H1 (cell line): ENCODE measurements around the gene C3orf20.

Source experiments
- ATF3 ChIP-seq: IDR thresholded peaks from 2 replicates; pipeline ENCODE4 v1.6.1; 2011; ENCODE audit warnings: low read depth, mild to moderate bottlenecking, low read length; ENCODE audit not compliant: insufficient read depth
- CTCF ChIP-seq, 3 experiments: IDR thresholded peaks; 1 replicate in 2 of 3; 2 replicates in 1 of 3; pipeline versions ENCODE4 v1.5.1 to v1.6.1; 2011; ENCODE audit warnings: low read length in 3 of 3, mild to moderate bottlenecking in 3 of 3, inconsistent platforms in 2 of 3, low read depth in 1 of 3, moderate library complexity in 1 of 3; ENCODE audit not compliant: insufficient read depth in 1 of 3; ENCODE audit errors: control extremely low read depth in 1 of 3
- EP300 ChIP-seq, 2 experiments: IDR thresholded peaks; 1 replicate in 1 of 2; 2 replicates in 1 of 2; pipeline ENCODE4 v1.6.1; 2011 to 2012; ENCODE audit warnings: low read depth in 2 of 2, low read length in 2 of 2, mild to moderate bottlenecking in 2 of 2, borderline replicate concordance in 1 of 2, inconsistent platforms in 1 of 2, moderate library complexity in 1 of 2
- EZH2 ChIP-seq: fragments of 200-600 bp; sonication (generic); IDR thresholded peaks from 2 replicates; pipeline ENCODE4 v1.7.1; 2012; ENCODE audit warnings: low read depth, mild to moderate bottlenecking, moderate library complexity, low read length, inconsistent platforms; ENCODE audit not compliant: severe bottlenecking
- HDAC6 ChIP-seq: IDR thresholded peaks from one replicate; pipeline ENCODE4 v1.7.1; 2012; ENCODE audit warnings: low read depth, mild to moderate bottlenecking, inconsistent platforms, low read length, moderate library complexity
- JUN ChIP-seq: IDR thresholded peaks from 2 replicates; pipeline ENCODE4 v1.6.1; 2011; ENCODE audit warnings: low read depth, mild to moderate bottlenecking, improper control_type of control experiment, low read length
- MAFK ChIP-seq: IDR thresholded peaks from 2 replicates; pipeline ENCODE4 v1.6.1; 2012; ENCODE audit warnings: low read depth, mild to moderate bottlenecking, improper control_type of control experiment, low read length
- POLR2A ChIP-seq, 2 experiments: IDR thresholded peaks; 1 replicate in 1 of 2; 2 replicates in 1 of 2; pipeline ENCODE4 v1.6.1; 2011; ENCODE audit warnings: low read depth in 2 of 2, low read length in 2 of 2, mild to moderate bottlenecking in 2 of 2; ENCODE audit errors: control extremely low read depth in 1 of 2
- RFX5 ChIP-seq: IDR thresholded peaks from 2 replicates; pipeline ENCODE4 v1.6.1; 2011; ENCODE audit warnings: low read depth, low read length, improper control_type of control experiment, borderline replicate concordance
- RXRA ChIP-seq: IDR thresholded peaks from 2 replicates; pipeline ENCODE4 v1.6.1; 2011; ENCODE audit warnings: low read depth, mild to moderate bottlenecking, low read length, moderate library complexity; ENCODE audit not compliant: insufficient read depth
- SAP30 ChIP-seq: fragments of 300-600 bp; sonication (generic); IDR thresholded peaks from 2 replicates; pipeline ENCODE4 v1.7.1; 2012; ENCODE audit warnings: low read length, moderate library complexity, mild to moderate bottlenecking, inconsistent platforms; ENCODE audit not compliant: insufficient read depth, insufficient replicate concordance
- USF2 ChIP-seq: IDR thresholded peaks from 2 replicates; pipeline ENCODE4 v1.6.1; 2011; ENCODE audit warnings: low read length, improper control_type of control experiment

GRCh38 chr3:14676881-14677280, 1.9 kb downstream of the C3orf20 start:
- TF ChIP-seq RXRA, result no peak
- TF ChIP-seq CTCF (IDR thresholded peaks at IDR 0.05; ENCODE audit: control extremely low read depth in 1 of 3, insufficient read depth in 1 of 3, low read depth in 1 of 3, low read length in 3 of 3), result no peak
- TF ChIP-seq EP300 (IDR thresholded peaks at IDR 0.05; ENCODE audit: borderline replicate concordance in 1 of 2, low read depth in 2 of 2, low read length in 2 of 2), result no peak
- no peak for TF ChIP-seq POLR2A (IDR thresholded peaks at IDR 0.05; ENCODE audit: control extremely low read depth in 1 of 2, low read depth in 2 of 2, low read length in 2 of 2)
- no peak for TF ChIP-seq EZH2
- no peak for TF ChIP-seq MAFK
- no peak for TF ChIP-seq USF2
- TF ChIP-seq ATF3, result no peak
- no peak for TF ChIP-seq HDAC6
- TF ChIP-seq SAP30, result no peak
- no peak for TF ChIP-seq JUN
- TF ChIP-seq RFX5, result no peak
